DOHH2 (cell line): ENCODE measurements around the gene MTHFD1.

ENCODE experiments used
- H3F3A ChIP-seq: fragments of 200-600 bp; sonication (generic), shearing (Covaris generic); 2 replicates; pipeline ENCODE4 v1.6.0; 2016; ENCODE audit warnings: antibody characterized with exemption, mild to moderate bottlenecking; ENCODE audit not compliant: control insufficient read depth, insufficient read depth
- H3K27ac ChIP-seq: fragments of 200-600 bp; sonication (generic); 2 replicates; pipeline ENCODE4 v1.5.1; 2014; ENCODE audit warnings: low read depth, mild to moderate bottlenecking, low read length, moderate library complexity
- H3K27me3 ChIP-seq: fragments of 200-600 bp; sonication (generic); 2 replicates; pipeline ENCODE4 v1.6.1; 2014; ENCODE audit warnings: mild to moderate bottlenecking, low read length, mixed read lengths; ENCODE audit not compliant: control insufficient read depth
- H3K36me3 ChIP-seq: fragments of 200-600 bp; sonication (generic); 2 replicates; pipeline ENCODE4 v1.6.1; 2014; ENCODE audit warnings: mild to moderate bottlenecking, low read length, moderate library complexity, mixed read lengths; ENCODE audit not compliant: control insufficient read depth
- H3K4me1 ChIP-seq: fragments of 200-600 bp; sonication (generic); 2 replicates; pipeline ENCODE4 v1.6.1; 2014; ENCODE audit warnings: mild to moderate bottlenecking, low read length, mixed read lengths; ENCODE audit not compliant: control insufficient read depth
- H3K4me2 ChIP-seq: fragments of 200-600 bp; sonication (generic); 2 replicates; pipeline ENCODE4 v1.6.0; 2014; ENCODE audit warnings: mild to moderate bottlenecking, low read length, moderate library complexity
- H3K4me3 ChIP-seq: fragments of 200-600 bp; sonication (generic); 2 replicates; pipeline ENCODE4 v1.5.1; 2014; ENCODE audit warnings: mild to moderate bottlenecking, low read length, mixed read lengths
- H3K79me2 ChIP-seq: fragments of 200-600 bp; sonication (generic); 2 replicates; pipeline ENCODE4 v1.6.1; 2014; ENCODE audit warnings: mild to moderate bottlenecking, low read length, mixed read lengths; ENCODE audit not compliant: control insufficient read depth
- H3K9me2 ChIP-seq: fragments of 200-600 bp; sonication (generic); replicated peaks from 2 replicates; pipeline ENCODE4 v1.6.1; 2014; ENCODE audit warnings: mild to moderate bottlenecking, low read length, mixed read lengths; ENCODE audit not compliant: control insufficient read depth
- H3K9me3 ChIP-seq: fragments of 200-600 bp; sonication (generic); 2 replicates; pipeline ENCODE4 v1.6.1; 2014; ENCODE audit warnings: antibody characterized with exemption, low read length, mixed read lengths; ENCODE audit not compliant: control insufficient read depth, insufficient read depth
- H4K20me1 ChIP-seq: fragments of 200-600 bp; sonication (generic); 2 replicates; pipeline ENCODE4 v1.6.0; 2014; ENCODE audit warnings: low read depth, mild to moderate bottlenecking, antibody characterized with exemption, low read length, moderate library complexity; ENCODE audit not compliant: control insufficient read depth, insufficient read depth
- CTCF ChIP-seq: fragments of 200-600 bp; sonication (generic); IDR thresholded peaks from one replicate; pipeline ENCODE4 v1.5.1; 2014; ENCODE audit warnings: antibody characterized with exemption, mild to moderate bottlenecking, low read depth, low read length; ENCODE audit not compliant: poor library complexity, severe bottlenecking
- EZH2phosphoT487 ChIP-seq: fragments of 200-600 bp; sonication (generic); IDR thresholded peaks from 2 replicates; pipeline ENCODE4 v1.6.1; 2017; ENCODE audit warnings: borderline replicate concordance, mild to moderate bottlenecking, antibody characterized with exemption, low read length, moderate library complexity, mixed read lengths

MTHFD1 gene

GRCh38 chr14:64447876-64448670, 59.9 kb downstream of the MTHFD1 start:
- no peaks in the 10 kb centered on the region for H3K79me2 ChIP-seq
- no peaks in the 10 kb centered on the region for H3K9me3 ChIP-seq
- H3K4me3 ChIP-seq = no peak overlapping the region
- H3K27ac ChIP-seq = no peak overlapping the region
- TF ChIP-seq EZH2phosphoT487 = no peak
- TF ChIP-seq CTCF = no peak
- peaks cover 81% of the 10 kb centered on the region for H3K36me3 ChIP-seq
- no peaks in the 10 kb centered on the region for H3F3A ChIP-seq
- H3K4me1 ChIP-seq = peaks cover 23% of the 10 kb centered on the region
- H4K20me1 ChIP-seq = peaks cover 3% of the 10 kb centered on the region; the same call in 1 of the 2 replicates
- H3K27me3 ChIP-seq = no peaks in the 10 kb centered on the region
- no peak overlapping the region for H3K4me2 ChIP-seq
- no peaks in the 10 kb centered on the region for H3K9me2 ChIP-seq

GRCh38 chr14:64450255-64450654, 62.1 kb downstream of the MTHFD1 start:
- Histone ChIP-seq H3K27ac (no peak overlapping the region), H3K9me2 (no peaks in the 10 kb centered on the region), H3F3A (no peaks in the 10 kb centered on the region), H4K20me1 (no peaks in the 10 kb centered on the region; the same call in 1 of the 2 replicates), H3K27me3 (no peaks in the 10 kb centered on the region), H3K9me3 (no peaks in the 10 kb centered on the region), H3K4me2 (no peak overlapping the region), H3K4me3 (no peak overlapping the region), H3K79me2 (no peaks in the 10 kb centered on the region), H3K4me1 (peaks cover 14% of the 10 kb centered on the region), H3K36me3 (peaks cover 81% of the 10 kb centered on the region)
- TF ChIP-seq CTCF = no peak

- Histone ChIP-seq H4K20me1 (no peaks in the 10 kb centered on the region), H3K4me2 (no peak overlapping the region), H3K79me2 (no peaks in the 10 kb centered on the region), H3K4me3 (no peak overlapping the region), H3K36me3 (peaks cover 89% of the 10 kb centered on the region), H3F3A (0 out of 2 replicates have a peak, but pooled peaks cover 2% of the 10 kb centered on the region), H3K4me1 (peaks cover 9% of the 10 kb centered on the region), H3K27me3 (no peaks in the 10 kb centered on the region), H3K27ac (no peak overlapping the region), H3K9me3 (no peaks in the 10 kb centered on the region), H3K9me2 (no peaks in the 10 kb centered on the region)
- no peak for TF ChIP-seq EZH2phosphoT487
- no peak for TF ChIP-seq CTCF
Measured at GRCh38 chr14:64454671-64455070, 66.5 kb downstream of the MTHFD1 start.
